GM10847 (cell line): ENCODE measurements around the gene KCTD15.

Experiments used
- POLR2A ChIP-seq: IDR thresholded peaks from 2 replicates; pipeline ENCODE4 v1.6.1; 2011; ENCODE audit not compliant: insufficient read length; ENCODE audit errors: extremely low read depth

Gene KCTD15, protein sequence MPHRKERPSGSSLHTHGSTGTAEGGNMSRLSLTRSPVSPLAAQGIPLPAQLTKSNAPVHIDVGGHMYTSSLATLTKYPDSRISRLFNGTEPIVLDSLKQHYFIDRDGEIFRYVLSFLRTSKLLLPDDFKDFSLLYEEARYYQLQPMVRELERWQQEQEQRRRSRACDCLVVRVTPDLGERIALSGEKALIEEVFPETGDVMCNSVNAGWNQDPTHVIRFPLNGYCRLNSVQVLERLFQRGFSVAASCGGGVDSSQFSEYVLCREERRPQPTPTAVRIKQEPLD

DNA sequence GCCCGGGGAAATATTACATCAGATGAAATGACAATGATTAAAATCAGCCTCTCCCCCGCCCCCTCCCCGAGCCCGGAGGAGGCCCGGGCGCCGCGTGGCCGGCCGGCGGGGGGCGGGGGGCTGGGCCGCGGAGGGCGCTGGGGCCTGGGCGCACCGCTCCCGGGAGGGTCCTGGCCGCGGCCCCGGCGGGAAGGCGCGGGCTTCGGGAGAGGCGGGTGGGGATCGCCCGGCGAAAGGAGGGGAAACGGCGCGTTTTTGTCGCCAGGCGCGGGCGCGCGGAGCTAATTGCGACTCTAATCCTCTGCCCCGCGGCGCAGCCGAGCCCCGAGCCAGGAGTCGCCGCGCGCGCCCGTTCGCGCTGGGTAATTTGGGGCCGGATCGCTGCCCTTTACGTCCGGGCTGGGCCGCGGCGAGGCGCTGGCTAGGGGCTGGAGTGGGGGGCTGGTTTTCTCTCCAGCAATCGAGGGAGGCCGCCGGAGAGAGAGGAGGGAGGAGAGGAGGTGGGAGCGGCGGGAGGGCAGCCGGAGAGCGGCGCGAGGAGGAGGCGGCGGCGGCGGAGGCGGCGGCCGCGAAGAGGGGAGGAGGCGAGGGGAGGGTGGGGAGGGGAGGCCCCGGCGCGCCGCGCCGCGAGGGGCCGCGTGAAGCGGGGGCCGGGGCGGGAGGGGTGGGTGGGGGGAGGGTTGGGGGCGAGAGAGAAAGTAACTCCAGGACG, at the start of gene KCTD15:
TSS of gene KCTD15 (plus strand) at position 707 of the 712 bp plus-strand sequence. CDS start 3,585 bp downstream, outside the sequence.
- TF ChIP-seq POLR2A = no peak

DNA sequence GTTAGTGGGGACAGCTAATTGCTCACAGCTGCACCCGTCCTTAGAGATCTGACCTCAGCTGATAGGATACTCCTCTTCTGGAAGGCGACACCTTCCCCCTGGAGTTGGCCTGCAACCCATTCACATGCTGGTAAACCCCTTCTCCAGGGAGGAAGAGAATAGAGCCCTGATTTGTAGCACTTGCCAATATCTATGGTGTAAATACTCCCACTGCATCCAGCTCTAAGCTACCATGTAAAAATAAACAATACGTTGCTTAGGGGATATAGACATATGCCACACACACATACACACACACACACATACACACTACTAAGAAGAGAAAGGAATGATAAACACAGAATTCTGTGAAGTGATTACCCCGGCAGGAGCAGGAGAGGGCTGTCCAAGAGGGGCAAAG, 49.4 kb upstream of the KCTD15 start:
- TF ChIP-seq POLR2A = no peak

DNA sequence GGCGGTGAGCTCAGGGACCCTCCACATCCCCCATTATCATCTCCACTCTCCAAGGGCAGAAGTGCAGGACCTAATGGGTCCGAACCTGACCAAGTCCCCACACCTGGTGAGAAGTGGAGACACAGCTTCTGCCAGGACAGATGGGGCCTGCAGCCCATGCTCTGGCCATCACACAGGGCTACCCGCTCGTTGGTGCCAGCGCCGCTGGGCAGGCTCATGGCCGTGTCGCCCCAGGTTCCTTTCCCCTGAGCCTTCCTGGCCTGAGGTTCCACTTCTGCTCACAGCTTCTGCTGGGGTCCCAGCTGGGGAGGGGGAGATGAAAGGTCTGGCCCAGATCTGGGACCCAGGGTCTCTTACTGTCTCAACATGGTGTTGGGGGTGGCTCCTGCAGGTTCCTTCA, 48.4 kb upstream of the KCTD15 start:
- TF ChIP-seq POLR2A = no peak

DNA sequence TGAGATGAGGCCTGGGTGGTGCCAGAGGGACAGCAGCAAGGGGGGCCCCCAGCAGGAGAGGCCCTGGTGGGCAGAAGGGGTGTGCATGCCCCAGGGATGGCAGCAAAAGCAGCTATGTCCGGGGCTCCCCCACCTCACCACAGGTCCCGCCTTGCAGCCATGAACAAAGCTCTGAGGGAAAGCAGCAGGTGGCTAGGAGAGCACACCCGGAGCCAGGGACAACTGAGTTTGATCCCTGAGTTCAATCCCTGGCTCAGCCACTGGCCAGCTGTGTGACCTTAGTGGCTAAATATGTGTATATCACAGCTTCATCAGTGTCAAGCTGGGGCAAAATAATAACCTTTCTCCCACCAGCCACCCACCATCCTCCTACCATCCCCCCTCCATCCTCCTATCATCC, 47.7 kb upstream of the KCTD15 start:
- no peak for TF ChIP-seq POLR2A

DNA sequence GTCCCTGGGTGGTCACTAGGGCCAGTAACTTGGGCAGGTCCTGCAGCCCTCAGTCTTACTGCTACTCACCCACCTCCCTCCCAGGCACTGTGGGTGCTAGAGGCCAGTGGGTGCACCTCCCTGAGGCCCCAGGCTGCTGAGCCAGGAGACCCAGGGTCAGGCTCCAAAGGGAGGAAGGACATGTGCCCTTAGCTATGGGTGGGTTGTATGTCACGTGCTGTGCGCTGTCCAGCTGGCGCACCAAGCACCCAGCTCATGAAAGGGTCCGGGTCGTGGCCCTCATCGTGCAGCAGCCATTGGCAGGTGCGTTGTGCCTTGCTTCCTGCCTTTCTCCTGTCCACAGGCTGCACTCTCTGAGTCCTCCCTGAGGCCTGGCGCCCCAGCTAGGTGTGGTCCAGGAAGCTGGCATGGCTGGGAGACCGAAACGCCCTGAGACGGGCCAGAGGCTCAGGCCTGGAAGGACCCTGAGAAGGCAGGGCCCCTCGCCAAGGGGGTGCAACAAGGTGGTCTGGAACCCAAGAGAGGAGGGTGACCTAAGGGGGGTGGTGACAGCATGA, 47.0 kb upstream of the KCTD15 start:
- TF ChIP-seq POLR2A = no peak

DNA sequence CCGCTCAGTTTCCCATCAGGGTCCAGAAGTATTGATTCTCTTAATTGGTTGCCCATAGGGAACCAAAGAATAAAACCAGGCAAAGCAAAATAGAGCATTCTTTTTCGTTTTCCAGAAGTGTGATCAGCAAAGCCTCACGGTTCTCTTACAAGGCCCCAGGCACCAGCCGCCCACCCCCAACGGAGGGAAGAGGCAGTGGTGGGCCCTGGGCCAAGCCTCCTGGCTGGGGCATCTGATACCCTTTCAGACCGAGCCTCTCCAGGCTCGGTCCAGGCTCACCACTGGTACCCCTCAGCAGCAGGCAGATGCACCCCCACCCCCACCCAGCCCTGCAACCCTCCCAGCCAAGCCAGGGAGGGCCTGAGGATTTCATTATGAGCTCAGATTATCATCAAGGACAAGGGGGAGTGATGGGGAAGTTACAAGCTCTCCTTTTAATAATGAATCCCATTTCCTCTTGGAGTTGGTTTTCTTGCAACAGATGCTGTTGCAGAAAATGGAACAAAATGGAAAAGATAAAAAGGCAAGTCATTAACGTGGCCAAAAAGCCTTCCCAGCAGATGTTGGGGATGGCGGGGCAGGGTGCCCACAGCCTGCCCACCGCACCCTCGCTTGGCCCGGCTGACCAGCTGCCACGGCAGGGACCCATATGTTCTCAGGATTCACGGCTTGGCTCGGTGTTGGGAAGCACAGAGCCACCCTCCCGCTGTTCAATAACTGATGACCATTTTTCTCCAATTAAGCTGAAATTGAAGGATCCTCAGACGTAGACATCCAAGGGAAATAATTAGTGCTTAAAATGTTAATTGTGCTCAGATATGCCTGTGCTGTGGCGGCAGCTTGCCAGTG, 45.9 kb upstream of the KCTD15 start:
- TF ChIP-seq POLR2A = no peak

DNA sequence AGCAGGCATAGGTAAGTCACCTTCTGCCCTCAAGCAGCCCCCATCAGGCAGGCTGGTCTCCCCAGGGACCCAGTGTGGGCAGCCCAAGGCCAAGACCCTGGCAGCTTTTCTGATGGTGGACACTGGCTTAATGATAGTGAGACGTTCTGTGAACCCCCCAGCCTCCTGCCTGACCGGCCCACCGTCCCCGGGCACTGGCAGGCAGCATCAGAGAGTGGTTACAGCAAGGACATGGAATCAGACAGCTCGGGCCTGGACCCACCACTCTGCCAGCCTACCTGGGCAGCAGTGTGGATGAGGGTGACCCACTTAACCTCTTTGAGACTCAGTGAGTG, 45.3 kb upstream of the KCTD15 start:
- TF ChIP-seq POLR2A = no peak

DNA sequence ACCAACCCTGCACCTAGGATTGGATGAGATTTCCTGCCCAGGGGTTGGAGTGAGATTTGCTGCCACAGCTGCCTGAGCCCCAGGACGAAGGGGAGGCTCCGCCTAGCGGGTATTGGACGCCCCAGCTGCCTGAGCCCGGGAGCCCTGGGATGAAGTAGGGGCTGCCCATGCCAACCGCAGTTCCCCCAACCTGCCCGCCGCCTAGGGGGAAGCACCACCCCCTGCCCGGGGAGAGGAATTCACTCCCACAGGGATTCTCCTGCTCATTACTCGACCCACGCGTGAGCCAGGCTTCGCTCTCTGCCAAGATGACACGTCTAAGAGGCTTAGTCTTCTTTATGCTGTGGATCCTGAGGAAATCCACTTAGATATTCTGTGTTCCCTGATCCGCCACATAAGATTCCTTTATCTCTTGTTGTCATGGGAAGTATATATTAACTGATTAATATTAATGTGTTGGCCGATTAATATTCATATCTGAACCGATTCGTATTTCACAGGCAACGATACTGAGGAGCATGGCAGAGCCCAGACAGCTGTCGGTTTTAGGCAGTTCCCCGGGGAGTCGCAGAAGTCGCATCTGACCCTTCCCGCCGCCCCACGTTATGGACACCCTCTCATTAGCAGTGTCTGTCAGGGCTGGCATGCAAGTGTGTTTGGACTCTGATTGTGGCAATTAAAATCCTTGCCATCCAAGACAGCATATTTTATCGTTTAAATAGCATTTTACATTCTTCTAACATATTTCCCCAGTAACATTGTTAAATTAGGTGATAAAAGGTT, 44.5 kb upstream of the KCTD15 start:
- TF ChIP-seq POLR2A = no peak

DNA sequence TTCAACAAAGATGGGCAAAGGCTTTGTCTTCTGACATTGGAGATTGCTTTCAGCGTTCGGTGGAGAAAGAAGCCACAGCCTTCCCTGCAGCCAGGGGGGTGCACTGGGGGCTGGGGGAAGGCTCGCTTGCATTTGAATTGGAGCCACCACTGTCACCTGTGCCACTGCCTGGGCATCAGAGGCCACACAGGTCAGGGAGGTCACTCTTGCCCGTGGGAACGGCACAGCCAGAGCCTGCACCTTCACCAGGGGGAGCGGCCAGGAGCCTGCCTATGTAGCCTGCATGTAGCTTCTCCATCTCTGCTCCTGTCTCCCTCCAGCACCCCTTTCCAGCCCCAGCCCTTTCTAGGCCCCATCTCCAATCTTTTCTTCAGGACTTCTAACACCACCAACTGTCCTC, 43.7 kb upstream of the KCTD15 start:
- no peak for TF ChIP-seq POLR2A

DNA sequence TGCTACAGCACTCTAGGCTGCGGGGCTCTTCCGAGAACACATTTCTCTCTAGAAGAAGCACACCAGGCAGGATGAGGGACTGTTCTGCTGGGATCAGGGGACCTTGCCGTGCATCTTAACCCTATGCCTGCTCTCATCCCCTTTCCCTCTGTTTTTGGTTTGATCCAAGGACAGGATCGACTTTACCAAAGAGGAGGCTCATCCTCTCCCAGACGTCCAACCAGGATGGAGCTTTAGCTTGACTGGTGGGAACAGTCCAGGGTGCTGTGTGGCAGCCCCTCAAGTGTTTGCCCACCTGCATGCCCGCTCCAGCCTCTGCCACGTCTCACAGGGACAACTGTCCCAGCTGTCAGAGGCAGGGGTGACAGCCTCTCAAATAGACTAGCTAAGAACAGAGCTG, 42.3 kb upstream of the KCTD15 start:
- TF ChIP-seq POLR2A = no peak

DNA sequence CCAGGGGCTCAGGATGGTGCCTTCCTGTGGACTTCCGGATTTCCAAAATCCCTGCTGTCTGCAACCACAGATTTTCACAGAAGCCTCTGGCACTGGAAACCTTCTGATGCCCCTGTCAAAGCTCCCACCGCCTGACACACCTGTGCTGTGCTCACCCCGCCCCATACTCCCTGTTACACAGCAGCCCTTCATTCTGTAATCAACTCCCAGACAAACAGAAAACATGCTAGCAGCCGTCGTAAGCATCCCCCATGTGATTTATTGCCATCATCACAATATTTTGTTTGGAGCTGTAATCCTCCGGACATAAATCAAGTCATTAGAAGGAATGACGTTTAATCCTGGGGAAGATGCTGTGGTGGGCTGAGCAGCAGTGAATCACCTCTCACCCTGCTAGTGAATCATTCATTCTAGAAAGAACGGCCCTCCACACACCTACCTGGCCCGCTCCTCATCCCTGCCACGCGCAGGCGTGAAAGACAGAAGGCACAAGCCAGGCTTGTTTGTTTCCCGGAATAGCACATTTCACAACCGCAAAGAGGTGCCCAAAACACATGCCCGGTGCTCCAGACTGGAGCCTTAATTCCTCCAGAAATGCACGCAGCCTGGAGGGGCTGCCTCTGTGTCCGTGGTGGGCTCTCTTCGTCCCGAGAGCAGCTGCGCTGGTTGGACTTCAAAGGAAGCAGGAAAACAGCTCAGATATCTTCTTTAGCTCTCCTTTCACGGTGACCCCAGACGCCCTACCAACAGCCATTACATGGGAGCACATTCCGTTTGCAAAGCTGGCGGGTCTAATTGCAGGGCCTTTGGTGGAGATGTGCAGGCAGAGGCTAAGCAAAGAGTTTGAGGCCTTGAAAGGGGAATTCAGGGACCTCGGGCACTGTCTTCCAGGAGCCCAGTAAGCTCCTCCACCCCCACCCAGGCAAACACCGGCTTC, 41.3 kb upstream of the KCTD15 start:
- TF ChIP-seq POLR2A = no peak

DNA sequence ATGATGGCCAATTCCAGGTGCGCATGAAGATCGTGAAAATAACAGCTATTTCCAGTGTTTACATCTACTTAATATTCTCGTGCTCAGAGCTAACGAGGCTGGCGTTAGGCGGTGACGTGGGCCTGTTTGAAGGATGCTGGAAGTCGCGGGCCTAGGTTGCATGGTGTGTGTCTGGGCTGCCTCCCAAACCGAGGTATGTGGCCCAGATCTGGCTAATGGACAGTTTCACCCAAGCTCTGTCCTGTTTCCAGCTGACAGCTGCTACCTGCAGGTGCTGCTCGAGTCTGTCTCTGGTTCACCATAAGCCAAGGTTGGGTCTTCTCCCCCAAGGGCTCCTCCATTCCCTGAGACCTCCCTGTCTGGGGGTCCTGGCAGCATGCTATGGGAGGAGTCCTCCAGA, 40.5 kb upstream of the KCTD15 start:
- no peak for TF ChIP-seq POLR2A

DNA sequence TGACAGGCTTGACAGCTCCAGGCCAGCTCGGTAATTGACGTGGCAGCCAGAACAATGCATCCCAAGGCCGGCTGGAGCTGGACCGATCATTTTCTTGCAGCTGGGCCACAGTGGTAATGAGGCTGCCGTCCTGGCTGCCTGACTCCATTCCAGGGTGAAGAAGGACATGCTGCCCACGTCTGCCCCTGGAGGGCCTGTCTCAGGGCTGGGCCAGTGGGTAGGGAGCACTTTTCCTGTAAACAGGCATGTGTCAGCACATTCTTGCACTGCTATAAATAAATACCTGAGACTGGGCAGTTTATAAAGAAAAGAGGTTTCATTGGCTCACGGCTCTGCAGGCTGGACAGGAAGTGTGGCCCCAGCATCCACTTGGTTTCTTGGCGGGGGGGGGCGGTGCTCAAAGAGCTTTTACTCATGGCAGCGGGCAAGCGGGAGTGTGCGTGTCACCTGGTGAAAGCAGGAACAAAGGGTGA, 38.1 kb upstream of the KCTD15 start:
- no peak for TF ChIP-seq POLR2A

DNA sequence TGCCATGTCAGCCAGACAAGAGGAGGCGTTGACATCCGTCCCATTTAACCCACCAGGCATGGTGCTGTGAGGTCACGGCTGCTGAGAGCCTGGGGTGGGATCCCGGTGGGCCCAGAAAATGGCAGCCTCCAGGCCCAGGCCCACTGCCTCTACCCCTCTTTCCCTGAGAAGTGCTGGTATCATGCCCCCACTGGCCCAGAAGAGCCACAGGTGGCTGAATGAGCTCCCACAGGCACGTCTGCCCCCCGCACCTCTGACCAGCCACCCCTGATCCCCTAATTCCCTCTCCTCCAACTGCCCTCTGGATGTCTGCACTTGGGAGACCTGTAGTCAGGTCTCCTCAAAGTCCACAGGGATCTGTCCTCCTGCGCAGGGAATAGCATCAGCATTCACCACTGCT, 37.3 kb upstream of the KCTD15 start:
- no peak for TF ChIP-seq POLR2A
